Smooth muscle cell (in vitro differentiated cells): ENCODE results near the gene TTC23L. TPM values are rescaled to one million over a fixed set of nuclear protein-coding genes. Genes with fewer than 3 reads are reported as not detected.
A peak's percentile ranks its signal among the peaks of the same experiment; 100 is the strongest.

Experiments
- DNase-seq: peaks from one replicate; lab custom pipeline; 2025; ENCODE audit not compliant: unreplicated experiment; lab: John Stamatoyannopoulos, UW
- H2AFZ ChIP-seq: fragments of 200-600 bp; sonication (generic); 2 replicates; pipeline ENCODE4 v1.6.0; 2016; ENCODE audit warnings: antibody characterized with exemption, low read depth, mild to moderate bottlenecking
- H3F3A ChIP-seq: fragments of 200-600 bp; sonication (generic); 2 replicates; pipeline ENCODE4 v1.6.0; 2017; ENCODE audit warnings: antibody characterized with exemption, low read depth
- H3K27ac ChIP-seq: fragments of 200-600 bp; sonication (generic); 2 replicates; pipeline ENCODE4 v1.5.1; 2016; ENCODE audit warnings: low read depth, mild to moderate bottlenecking
- H3K27me3 ChIP-seq: fragments of 200-600 bp; sonication (generic); 2 replicates; pipeline ENCODE4 v1.6.1; 2016; ENCODE audit warnings: low read depth, mild to moderate bottlenecking
- H3K36me3 ChIP-seq: fragments of 200-600 bp; sonication (generic); 2 replicates; pipeline ENCODE4 v1.5.1; 2016; ENCODE audit warnings: low read depth
- H3K4me1 ChIP-seq: fragments of 200-600 bp; sonication (generic); 2 replicates; pipeline ENCODE4 v1.5.1; 2016; ENCODE audit warnings: low read depth
- H3K4me2 ChIP-seq: fragments of 200-600 bp; sonication (generic); 2 replicates; pipeline ENCODE4 v1.6.0; 2016; ENCODE audit warnings: mild to moderate bottlenecking
- H3K4me3 ChIP-seq: fragments of 200-600 bp; sonication (generic); 2 replicates; pipeline ENCODE4 v1.5.1; 2016; ENCODE audit warnings: mild to moderate bottlenecking
- H3K79me2 ChIP-seq: fragments of 200-600 bp; sonication (generic); 2 replicates; pipeline ENCODE4 v1.6.0; 2016; ENCODE audit warnings: low read depth, mild to moderate bottlenecking
- H3K9ac ChIP-seq: fragments of 200-600 bp; sonication (generic); 2 replicates; pipeline ENCODE4 v1.6.0; 2016; ENCODE audit warnings: low read depth
- H3K9me3 ChIP-seq: fragments of 200-600 bp; sonication (generic); replicated peaks from 2 replicates; pipeline ENCODE4 v1.5.1; 2016; ENCODE audit warnings: low read depth
- H4K20me1 ChIP-seq: fragments of 200-600 bp; sonication (generic); 2 replicates; pipeline ENCODE4 v1.6.0; 2016; ENCODE audit warnings: low read depth
- whole genome bisulfite sequencing: methylation state at CpG from one replicate; pipeline ENCODE4 v1.1.7; 2016; ENCODE audit warnings: low lambda C conversion rate; 5-methylcytosine and 5-hydroxymethylcytosine counted together
- polyA plus RNA-seq: library from polyadenylated mRNA; unstranded; fragments of >200 nt; fragmentation: Nextera tagmentation; extraction: Ambion mirVana; gene quantifications from 2 replicates; pipeline ENCODE4 v1.2.1, GENCODE V29; 2016
- total RNA-seq: library from RNA; depleted of rRNA; stranded (reverse); fragments of >200 nt; gene quantifications from 2 replicates; pipeline ENCODE4 v1.2.3, GENCODE V29; 2014
- TF ChIP-seq, protein P1 (sequence below): fragments of 200-600 bp; sonication (generic); IDR thresholded peaks from 2 replicates; pipeline ENCODE4 v1.5.1; 2017; ENCODE audit warnings: borderline replicate concordance, mild to moderate bottlenecking, antibody characterized with exemption; ENCODE audit not compliant: insufficient read depth, poor library complexity, severe bottlenecking

TTC23L gene
- total and polyA plus RNA-seq, 2 experiments from 2014 or later = 0.04 to 0.08 TPM

DNA sequence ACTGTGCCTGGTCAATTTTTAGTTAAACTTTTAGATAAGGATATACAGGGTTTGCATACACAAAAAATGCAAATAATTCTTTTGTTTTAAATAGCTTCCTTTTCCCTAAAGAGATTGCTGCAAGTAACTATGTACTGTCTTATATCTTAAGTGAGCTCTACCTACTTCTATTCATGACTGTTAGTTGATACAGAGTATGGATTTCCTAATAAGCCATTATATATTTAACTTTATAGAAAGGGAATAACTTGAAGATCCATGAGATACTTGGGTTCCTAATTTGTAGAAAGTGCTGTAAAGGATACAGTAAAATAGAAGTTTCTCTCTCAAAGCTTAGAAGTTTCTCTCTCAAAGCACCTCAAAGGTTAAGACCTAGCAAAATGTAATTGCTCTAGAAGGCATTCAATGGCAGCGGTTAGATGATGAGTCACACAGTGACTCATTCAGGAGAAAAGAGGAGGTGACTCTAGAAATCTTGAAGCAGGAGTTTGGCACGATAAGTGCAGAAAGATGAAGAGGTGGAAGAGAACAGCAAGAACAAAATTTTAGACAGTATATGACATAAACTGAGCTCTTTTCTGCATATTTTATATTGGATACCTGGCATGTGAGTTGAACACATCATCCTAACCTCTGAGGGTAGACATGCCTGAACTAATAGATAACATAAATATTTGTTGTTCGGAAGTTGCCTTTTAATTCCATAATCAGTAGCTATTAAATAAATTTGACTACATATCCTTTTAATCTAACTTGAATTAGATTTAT, 84.9 kb downstream of the TTC23L start:
- TF ChIP-seq, protein P1, sequence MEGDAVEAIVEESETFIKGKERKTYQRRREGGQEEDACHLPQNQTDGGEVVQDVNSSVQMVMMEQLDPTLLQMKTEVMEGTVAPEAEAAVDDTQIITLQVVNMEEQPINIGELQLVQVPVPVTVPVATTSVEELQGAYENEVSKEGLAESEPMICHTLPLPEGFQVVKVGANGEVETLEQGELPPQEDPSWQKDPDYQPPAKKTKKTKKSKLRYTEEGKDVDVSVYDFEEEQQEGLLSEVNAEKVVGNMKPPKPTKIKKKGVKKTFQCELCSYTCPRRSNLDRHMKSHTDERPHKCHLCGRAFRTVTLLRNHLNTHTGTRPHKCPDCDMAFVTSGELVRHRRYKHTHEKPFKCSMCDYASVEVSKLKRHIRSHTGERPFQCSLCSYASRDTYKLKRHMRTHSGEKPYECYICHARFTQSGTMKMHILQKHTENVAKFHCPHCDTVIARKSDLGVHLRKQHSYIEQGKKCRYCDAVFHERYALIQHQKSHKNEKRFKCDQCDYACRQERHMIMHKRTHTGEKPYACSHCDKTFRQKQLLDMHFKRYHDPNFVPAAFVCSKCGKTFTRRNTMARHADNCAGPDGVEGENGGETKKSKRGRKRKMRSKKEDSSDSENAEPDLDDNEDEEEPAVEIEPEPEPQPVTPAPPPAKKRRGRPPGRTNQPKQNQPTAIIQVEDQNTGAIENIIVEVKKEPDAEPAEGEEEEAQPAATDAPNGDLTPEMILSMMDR = no peak
- peaks cover 19% of the 10 kb centered on the region for H3K79me2 ChIP-seq
- H4K20me1 ChIP-seq = no peaks in the 10 kb centered on the region
- peaks cover 24% of the 10 kb centered on the region for H3F3A ChIP-seq
- peak overlapping the region; percentile 84 for H3K27ac ChIP-seq
- peaks cover 4% of the 10 kb centered on the region for H3K4me1 ChIP-seq
- H3K9ac ChIP-seq = peak overlapping the region; percentile 38
- H3K27me3 ChIP-seq = no peaks in the 10 kb centered on the region
- no peak overlapping the region for H2AFZ ChIP-seq
- DNase-seq = no peak
- peaks cover 22% of the 10 kb centered on the region for H3K36me3 ChIP-seq
- H3K4me3 ChIP-seq = no peak overlapping the region
- 38% methylated on average over 3 of the region's 3 CpGs for WGBS
- H3K9me3 ChIP-seq = no peaks in the 10 kb centered on the region
- H3K4me2 ChIP-seq = peak overlapping the region; percentile 63

DNA sequence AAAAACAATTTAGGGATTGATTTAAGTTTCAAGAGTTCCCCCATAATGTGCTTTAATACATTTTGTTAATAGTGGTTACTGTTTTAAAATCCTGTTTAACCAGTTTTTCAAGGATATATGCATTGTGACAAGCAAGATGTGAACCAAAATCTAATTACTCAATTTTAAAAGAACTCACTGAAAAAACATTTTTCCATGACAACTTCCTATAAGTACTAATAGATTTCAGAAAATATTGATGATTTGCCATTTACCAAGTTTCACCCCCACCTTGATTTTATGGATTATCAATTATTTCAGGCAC, 85.5 kb downstream of the TTC23L start:
- Histone ChIP-seq H3K4me1 (peaks cover 4% of the 10 kb centered on the region), H2AFZ (no peak overlapping the region), H3K36me3 (peaks cover 22% of the 10 kb centered on the region), H3K4me3 (no peak overlapping the region), H3K9me3 (no peaks in the 10 kb centered on the region), H4K20me1 (no peaks in the 10 kb centered on the region), H3F3A (peaks cover 25% of the 10 kb centered on the region), H3K9ac (no peak overlapping the region), H3K79me2 (peaks cover 13% of the 10 kb centered on the region), H3K4me2 (peak overlapping the region; percentile 63), H3K27ac (peak overlapping the region; percentile 84), H3K27me3 (no peaks in the 10 kb centered on the region)
- no peak for DNase-seq
- TF ChIP-seq, protein P1 = no peak

DNA sequence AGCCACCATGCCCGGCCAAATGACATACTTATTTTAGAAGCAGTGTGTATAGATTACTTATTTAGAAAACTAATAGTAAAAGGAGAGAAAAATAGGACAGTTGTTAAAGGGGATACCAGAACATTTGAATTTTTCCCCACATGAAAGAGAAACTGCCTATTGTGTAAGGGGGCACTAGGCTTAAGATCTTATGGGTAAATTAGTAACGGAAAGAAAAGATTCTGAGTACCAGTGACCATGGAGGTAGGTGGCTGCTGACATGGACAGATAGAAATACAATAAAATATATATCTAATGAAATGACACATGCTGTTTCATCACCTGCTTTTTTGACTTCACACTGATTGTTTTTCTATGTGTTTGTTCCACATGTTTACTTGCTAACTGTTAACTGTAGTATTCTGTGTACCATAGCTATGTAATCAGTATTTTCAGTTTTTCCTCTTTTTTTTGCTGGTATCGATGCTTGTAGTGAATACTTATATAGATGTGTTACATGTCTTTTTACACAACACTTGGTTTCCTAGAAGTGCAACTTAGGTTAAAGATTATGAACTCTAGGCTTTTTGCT, 87.4 kb downstream of the TTC23L start:
- 97% methylated on average over 3 of the region's 3 CpGs for WGBS
- Histone ChIP-seq H3K27ac (no peak overlapping the region), H4K20me1 (peaks cover 9% of the 10 kb centered on the region), H3K36me3 (peaks cover 17% of the 10 kb centered on the region), H3F3A (peaks cover 31% of the 10 kb centered on the region), H3K9ac (no peak overlapping the region), H3K9me3 (no peaks in the 10 kb centered on the region), H3K4me3 (no peak overlapping the region), H2AFZ (no peak overlapping the region), H3K27me3 (no peaks in the 10 kb centered on the region), H3K4me2 (no peak overlapping the region), H3K79me2 (peaks cover 14% of the 10 kb centered on the region), H3K4me1 (peaks cover 11% of the 10 kb centered on the region)
- no peak for DNase-seq
- TF ChIP-seq, protein P1 = no peak

DNA sequence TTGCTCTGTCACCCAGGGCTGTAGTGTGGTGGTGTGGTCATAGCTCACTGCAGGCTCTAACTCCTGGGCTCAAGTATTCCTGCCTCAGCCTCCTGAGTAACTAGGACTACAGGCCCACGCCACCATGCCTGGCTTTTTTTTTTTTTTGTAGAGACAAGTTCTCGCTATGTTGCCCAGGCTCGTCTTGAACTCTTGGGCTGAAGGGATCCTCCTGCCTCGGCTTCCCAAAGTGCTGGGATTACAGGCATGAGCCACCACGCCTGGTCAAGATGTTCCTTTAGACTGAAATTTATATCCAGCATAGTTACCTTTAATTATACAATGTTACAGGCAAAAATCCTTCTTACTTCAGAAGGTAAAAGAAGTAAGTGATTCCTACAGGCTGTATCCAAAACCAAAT, 88.8 kb downstream of the TTC23L start:
- peaks cover 11% of the 10 kb centered on the region for H3K4me1 ChIP-seq
- H4K20me1 ChIP-seq = peaks cover 23% of the 10 kb centered on the region
- TF ChIP-seq, protein P1 = no peak
- H3K9me3 ChIP-seq = no peaks in the 10 kb centered on the region
- peaks cover 28% of the 10 kb centered on the region for H3K79me2 ChIP-seq
- H3K9ac ChIP-seq = no peak overlapping the region
- H3K27ac ChIP-seq = no peak overlapping the region
- H3K27me3 ChIP-seq = no peaks in the 10 kb centered on the region
- H3K4me3 ChIP-seq = no peak overlapping the region
- no peak overlapping the region for H3K4me2 ChIP-seq
- peaks cover 24% of the 10 kb centered on the region for H3F3A ChIP-seq
- DNase-seq = no peak
- WGBS = 96% methylated on average over 5 of the region's 5 CpGs
- H2AFZ ChIP-seq = no peak overlapping the region
- H3K36me3 ChIP-seq = peaks cover 10% of the 10 kb centered on the region
